GM18520 (cell line): ENCODE data around the gene AUNIP.
"Not testable (repeated sequence)": the region's sequence is repeated elsewhere in the genome, so short reads cannot be mapped to it uniquely, and the experiment has no call there.

Source experiments
- ATAC-seq: cut with Tn5 transposase; IDR thresholded peaks from one replicate; pipeline ENCODE4 v1.9.1; 2021; ENCODE audit not compliant: unreplicated experiment

Gene AUNIP

GRCh38 chr1:25867210-25867991, 8.1 kb upstream of the AUNIP start:
- no peak for ATAC-seq

- no peak for ATAC-seq
These were observed 7.0 kb upstream of the AUNIP start for GRCh38 chr1:25866288-25866687.

- no peak for ATAC-seq
These were observed 5.2 kb upstream of the AUNIP start for GRCh38 chr1:25864434-25864833.

GRCh38 chr1:25863486-25864262, 4.4 kb upstream of the AUNIP start:
- ATAC-seq = no peak

- no peak for ATAC-seq
These were observed 3.7 kb upstream of the AUNIP start for GRCh38 chr1:25862785-25863485.

DNA sequence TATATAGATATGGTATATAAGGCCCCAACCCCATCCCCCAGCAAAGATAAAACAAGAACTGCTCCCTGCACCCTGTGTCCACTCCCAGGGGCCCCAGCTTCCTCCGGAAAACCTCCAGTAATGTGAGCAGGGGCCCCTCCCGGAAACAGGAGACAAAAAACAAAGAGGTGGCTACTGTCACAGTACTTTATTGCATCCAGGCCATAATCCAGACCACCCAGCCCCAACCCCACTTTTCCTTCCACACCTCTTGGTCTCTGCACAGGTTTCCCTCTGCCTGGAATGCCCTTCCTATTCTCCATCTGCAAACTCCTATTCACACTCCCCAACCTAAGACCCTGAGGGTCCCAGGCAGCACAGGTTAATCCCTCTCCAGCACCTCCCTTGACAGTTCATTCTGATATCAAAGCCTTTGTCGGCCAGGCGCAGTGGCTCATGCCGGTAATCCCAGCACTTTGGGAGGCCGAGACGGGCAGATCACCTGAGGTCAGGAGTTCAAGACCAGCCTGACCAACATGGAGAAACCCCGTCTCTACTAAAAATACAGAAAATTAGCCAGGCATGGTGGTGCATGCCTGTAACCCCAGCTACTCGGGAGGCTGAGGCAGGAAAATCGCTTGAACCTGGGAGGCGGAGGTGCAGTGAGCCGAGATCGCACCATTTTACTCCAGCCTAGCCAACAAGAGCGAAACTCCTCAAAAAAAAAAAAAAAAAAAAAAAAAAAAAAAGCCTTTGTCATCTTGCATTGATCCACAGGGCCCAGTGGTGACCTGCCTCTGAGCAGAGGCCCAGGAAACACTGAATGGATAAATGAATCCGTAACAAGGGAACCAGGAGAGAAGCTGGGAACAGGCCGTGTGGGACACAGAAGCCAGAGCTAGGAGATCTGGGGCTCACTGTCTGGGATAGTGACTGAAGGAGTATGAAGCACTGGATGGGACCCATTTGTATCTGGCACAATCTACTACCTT, 2.3 kb upstream of the AUNIP start:
- ATAC-seq = no peak

DNA sequence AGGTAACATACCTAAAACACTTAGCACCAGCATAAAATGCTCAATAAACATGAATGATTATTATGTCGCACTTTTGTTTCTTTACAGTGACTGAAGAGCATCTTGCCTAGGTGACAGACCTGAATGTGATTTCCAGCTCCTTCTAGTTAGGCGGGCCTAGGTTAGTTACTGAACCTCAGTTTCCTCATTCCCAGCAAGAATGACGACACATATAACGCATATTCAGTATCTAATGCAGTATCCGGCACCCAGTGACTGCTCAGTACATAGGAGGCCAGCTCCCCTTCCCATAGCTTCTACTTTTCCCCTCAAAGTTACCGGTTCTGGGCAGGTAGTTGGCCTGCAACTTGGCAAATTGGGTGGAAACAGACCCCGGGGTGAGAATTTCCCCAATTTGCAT, 763 bp downstream of the AUNIP start:
- ATAC-seq = no peak

DNA sequence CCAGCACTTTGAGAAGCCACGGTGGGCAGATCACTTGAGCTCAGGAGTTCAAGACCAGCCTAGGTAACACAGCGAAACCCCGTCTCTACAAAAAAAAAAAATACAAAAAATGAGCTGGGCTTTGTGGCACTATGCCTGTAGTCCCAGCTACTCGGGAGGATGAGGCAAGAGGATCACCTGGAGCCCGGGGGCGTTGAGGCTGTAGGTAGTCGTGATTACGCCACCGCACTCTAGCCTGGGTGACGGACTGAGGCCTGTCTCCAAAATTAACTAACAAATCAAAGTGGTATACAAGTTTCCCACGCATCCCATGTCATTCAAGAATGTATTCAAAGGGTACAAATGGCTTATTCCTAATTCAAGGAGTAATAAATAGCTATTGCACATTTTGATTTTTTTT, 2.4 kb downstream of the AUNIP start:
- ATAC-seq = no peak

DNA sequence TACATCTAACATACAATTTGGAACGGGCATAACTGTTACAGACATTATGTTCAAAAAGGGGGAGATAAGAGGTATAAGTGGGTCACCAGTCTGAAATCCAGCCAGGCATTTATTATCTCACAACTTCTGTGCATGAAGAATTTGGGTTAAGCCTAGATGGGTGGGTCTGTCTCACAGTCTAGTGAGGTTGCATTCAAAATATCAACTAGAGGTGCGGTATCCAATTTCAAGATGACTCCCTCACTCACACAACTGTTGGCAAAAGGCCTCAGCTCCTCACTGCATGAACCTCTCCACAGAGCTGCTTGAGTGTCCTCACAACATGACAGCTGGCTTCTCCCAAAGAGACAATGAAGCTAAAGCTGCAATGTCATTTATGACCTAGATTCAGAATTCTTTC, 4.7 kb downstream of the AUNIP start:
- no peak for ATAC-seq

DNA sequence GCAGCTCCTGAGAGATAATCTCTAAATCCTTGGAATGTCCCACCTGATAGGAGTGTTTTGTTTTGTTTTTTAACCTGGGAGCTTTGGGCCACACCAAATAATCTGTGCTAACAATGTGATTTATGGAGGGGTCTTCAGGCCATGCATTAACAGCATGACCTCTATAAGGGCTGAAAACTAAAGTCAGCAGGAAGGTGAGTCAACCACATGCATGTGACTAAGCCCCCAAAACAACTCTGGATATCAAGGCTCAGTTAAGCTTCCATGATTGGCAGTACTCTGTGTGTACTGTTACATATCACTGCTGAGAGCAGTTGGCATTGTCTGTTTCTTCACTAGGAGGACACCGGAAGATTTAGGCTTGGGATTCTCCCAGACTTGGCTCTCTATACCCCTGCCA, 10.7 kb downstream of the AUNIP start:
- ATAC-seq = no peak

DNA sequence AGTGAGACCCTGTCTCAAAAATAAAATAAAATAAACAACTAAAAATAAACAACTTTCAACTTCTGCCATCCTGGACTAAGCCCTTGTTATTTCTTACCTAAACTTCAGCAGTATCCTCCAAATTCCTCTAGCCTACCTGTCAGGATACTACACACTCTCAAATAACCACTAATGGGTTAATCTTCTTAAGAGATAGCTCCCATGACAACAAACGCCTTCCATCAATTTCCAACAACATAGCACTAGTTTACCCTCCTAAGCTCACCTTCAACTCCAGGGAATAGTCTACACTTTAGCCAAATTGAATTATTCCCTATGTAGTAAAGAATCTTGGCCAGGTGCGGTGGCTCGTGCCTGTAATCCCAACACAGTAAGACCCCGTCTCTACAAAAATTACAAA, 11.3 kb downstream of the AUNIP start:
- ATAC-seq = no peak

GRCh38 chr1:25845664-25846063, 13.6 kb downstream of the AUNIP start:
- ATAC-seq = no peak

DNA sequence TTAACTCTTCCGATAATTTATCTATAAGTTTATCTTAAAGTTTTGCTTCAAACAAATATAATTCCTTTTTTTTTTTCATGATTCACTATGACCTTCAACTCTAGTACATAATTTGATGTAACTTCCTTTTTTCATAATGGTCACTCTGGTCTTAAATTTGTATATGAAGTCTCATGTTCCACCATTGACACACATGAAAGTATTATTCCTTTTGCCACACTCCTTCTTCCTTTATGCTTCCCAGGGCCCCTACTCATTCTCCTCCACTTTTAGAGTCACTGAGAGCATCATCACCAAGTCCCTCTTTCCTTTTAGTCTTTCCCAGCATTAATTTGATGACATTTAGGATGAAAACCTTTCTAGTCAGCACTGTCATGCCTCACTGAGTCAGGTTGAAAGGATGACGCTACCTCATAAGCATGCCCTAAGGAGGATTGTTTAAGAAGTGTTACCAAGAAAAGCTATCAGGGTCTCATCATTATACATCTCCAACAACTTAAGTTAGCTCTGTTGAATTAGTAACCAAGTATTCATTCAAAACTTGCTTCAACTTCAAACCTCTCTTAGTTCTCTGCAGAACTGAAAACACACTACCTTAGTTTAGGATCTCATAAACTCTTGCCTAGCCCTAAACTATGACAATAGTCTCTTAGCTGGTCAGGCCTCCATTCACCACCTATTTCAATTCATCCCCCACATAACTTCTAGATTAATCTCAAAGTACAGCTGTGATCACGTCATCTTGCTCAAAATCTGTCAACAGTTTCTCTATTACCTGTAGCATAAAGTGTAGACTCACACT, 14.5 kb downstream of the AUNIP start:
- ATAC-seq = no peak

GRCh38 chr1:25843483-25843882, 15.8 kb downstream of the AUNIP start:
- ATAC-seq = no peak

- not testable (repeated sequence) for ATAC-seq
These were observed 19.4 kb downstream of the AUNIP start for GRCh38 chr1:25839808-25840207.

GRCh38 chr1:25837262-25837875, 21.9 kb downstream of the AUNIP start:
- ATAC-seq = no peak

DNA sequence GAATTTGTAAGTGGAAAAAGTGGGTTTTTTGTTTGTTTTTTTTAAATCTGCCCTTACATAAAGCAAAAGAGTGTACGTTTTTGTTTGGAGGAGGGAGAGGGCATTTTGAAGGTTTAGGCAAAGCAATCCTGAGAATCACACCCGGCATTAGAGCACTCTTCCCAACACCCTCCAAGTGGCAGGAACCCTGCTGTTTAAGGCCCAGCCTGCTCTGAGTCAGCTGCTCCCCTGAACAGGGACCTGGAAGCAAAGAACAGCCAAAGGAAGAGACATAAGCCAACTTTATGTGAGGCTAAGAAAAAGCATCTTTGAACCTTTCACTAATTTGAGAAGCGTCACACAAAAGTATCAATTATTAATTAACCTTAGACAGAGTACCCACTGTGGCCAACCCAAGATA, 22.6 kb downstream of the AUNIP start:
- ATAC-seq = no peak

DNA sequence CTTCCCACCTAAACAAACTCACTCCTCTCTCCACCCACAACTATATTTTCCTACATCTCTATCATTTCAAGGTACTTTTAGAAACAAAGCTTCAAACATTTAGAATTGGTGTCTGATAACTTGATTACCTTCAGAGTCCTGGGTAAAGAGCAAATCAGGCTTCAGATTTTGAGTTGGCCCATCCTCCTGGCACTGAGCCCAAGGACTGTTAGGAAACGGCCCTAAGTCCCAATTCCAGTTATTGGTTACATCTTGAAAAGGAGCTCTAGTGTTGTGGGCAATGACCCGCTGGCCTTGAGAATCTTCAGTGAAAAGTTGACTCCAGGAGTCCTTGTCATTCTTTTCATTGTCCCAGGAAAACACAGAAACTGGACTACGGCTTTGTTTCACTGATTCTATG, 24.4 kb downstream of the AUNIP start:
- ATAC-seq = no peak

DNA sequence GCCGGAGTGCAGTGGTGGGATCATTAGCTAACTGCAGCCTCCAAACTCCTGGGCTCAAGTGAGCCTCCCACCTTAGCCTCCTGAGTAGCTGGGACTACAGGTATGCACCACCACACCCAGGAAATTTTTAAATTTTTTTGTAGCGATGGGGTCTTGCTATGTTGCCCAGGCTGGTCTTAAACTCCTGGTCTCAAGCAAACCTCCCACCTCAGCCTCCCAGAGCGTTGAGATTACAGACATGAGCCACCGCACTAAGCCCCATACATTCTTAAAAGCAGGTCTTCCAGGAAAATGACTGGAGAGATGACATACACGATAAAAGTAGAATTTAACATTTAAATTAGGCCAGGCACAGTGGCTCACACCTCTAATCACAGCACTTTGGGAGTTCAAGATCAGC, 26.1 kb downstream of the AUNIP start:
- no peak for ATAC-seq
